Naive B cell (primary cell): ENCODE data around the gene NOTCH3. TPM values are rescaled to one million over a fixed set of nuclear protein-coding genes. Genes with fewer than 3 reads are reported as not detected.
A peak's percentile ranks its signal among the peaks of the same experiment; 100 is the strongest.

Experiments
- ATAC-seq, 2 donors: fragments of 150-1000 bp; cut with Tn5 transposase; 2 replicates each; pipeline ENCODE4 v1.10.0; 2021; ENCODE audit warnings: low read depth in 2 of 2, mild to moderate bottlenecking in 2 of 2, moderate library complexity in 2 of 2
- DNase-seq: peaks from one replicate; pipeline ENCODE4 v3.0.0; 2022
- H3K27ac Mint-ChIP-seq, 6 donors: one replicate each; pipeline ENCODE4 v1.8.0; 2020 to 2022; ENCODE audit warnings: mild to moderate bottlenecking in 6 of 6, mixed read lengths in 6 of 6, moderate library complexity in 5 of 6, inconsistent platforms in 2 of 6
- H3K27me3 Mint-ChIP-seq, 3 donors: one replicate each; pipeline ENCODE4 v1.8.0; 2021 to 2022; ENCODE audit warnings: mixed read lengths in 3 of 3, mild to moderate bottlenecking in 1 of 3
- H3K36me3 Mint-ChIP-seq, 2 donors: one replicate each; pipeline ENCODE4 v1.8.0; 2020 to 2022; ENCODE audit warnings: mixed read lengths in 2 of 2, inconsistent platforms in 1 of 2, mild to moderate bottlenecking in 1 of 2
- H3K4me1 Mint-ChIP-seq, 3 donors: one replicate each; pipeline ENCODE4 v1.8.0; 2020 to 2022; ENCODE audit warnings: mixed read lengths in 3 of 3, inconsistent platforms in 1 of 3, mild to moderate bottlenecking in 1 of 3, moderate library complexity in 1 of 3
- H3K4me3 Mint-ChIP-seq, 8 donors: one replicate each; pipeline ENCODE4 v1.8.0; 2020 to 2022; ENCODE audit warnings: mild to moderate bottlenecking in 8 of 8, mixed read lengths in 8 of 8, moderate library complexity in 8 of 8, inconsistent platforms in 2 of 8
- H3K9me3 Mint-ChIP-seq, 7 donors: one replicate each; pipeline ENCODE4 v1.8.0; 2020 to 2022; ENCODE audit warnings: mixed read lengths in 7 of 7, mild to moderate bottlenecking in 5 of 7, inconsistent platforms in 2 of 7, moderate library complexity in 1 of 7
- polyA plus RNA-seq, 6 donors: library from polyadenylated mRNA; unstranded; fragments of 300-500 nt; fragmentation: Illumina TruSeq; gene quantifications; one replicate each; pipeline ENCODE4 v1.2.3, GENCODE V29; 2021; ENCODE audit warnings: low read depth in 6 of 6

The NOTCH3 gene
- polyA plus RNA-seq, 6 donors from 2014 or later = not detected

- Mint-ChIP-seq H3K4me1 (no peaks in the 10 kb centered on the region), H3K27ac (no peak overlapping the region), H3K9me3 (peaks cover 8 to 32% (median 25%) of the 10 kb centered on the region in 7 donors), H3K36me3 (peaks cover 11 to 14% of the 10 kb centered on the region in 2 donors), H3K4me3 (no peak overlapping the region), H3K27me3 (peaks cover 14 to 50% (median 49%) of the 10 kb centered on the region in 3 donors)
- no peak for DNase-seq
- ATAC-seq = no peak
Measured at GRCh38 chr19:15156391-15156790, 44.4 kb downstream of the NOTCH3 start.

- H3K27me3 Mint-ChIP-seq = peaks cover 18 to 52% (median 50%) of the 10 kb centered on the region in 3 donors
- DNase-seq (no peak), ATAC-seq (no peak)
- peaks cover 6 to 32% (median 25%) of the 10 kb centered on the region in 7 donors for H3K9me3 Mint-ChIP-seq
- peaks cover 11 to 14% of the 10 kb centered on the region in 2 donors for H3K36me3 Mint-ChIP-seq
- H3K4me1 Mint-ChIP-seq = no peaks in the 10 kb centered on the region
- no peak overlapping the region for H3K4me3 Mint-ChIP-seq
- H3K27ac Mint-ChIP-seq = no peak overlapping the region
Measured at GRCh38 chr19:15155296-15155695, 45.5 kb downstream of the NOTCH3 start.

- H3K4me3 Mint-ChIP-seq = no peak overlapping the region
- no peak for ATAC-seq
- peaks cover 18 to 58% (median 58%) of the 10 kb centered on the region in 3 donors for H3K27me3 Mint-ChIP-seq
- H3K4me1 Mint-ChIP-seq = no peaks in the 10 kb centered on the region
- no peak for DNase-seq
- peaks cover 10 to 11% of the 10 kb centered on the region in 2 donors for H3K36me3 Mint-ChIP-seq
- peaks cover 5 to 27% (median 20%) of the 10 kb centered on the region in 7 donors for H3K9me3 Mint-ChIP-seq
- H3K27ac Mint-ChIP-seq = no peak overlapping the region
Measured at GRCh38 chr19:15154002-15154612, 46.7 kb downstream of the NOTCH3 start.

GRCh38 chr19:15149737-15150136 is 51.1 kb downstream of the NOTCH3 start:
- peaks cover 11 to 43% (median 41%) of the 10 kb centered on the region in 3 donors for H3K27me3 Mint-ChIP-seq
- ATAC-seq (no peak), DNase-seq (no peak)
- H3K9me3 Mint-ChIP-seq = peaks cover under 1 to 10% (median 5%) of the 10 kb centered on the region in 7 donors
- peaks cover 0 to 6% of the 10 kb centered on the region in 2 donors for H3K36me3 Mint-ChIP-seq
- peak overlapping the region in 1 of 6 donors; percentile 70 for H3K27ac Mint-ChIP-seq
- H3K4me1 Mint-ChIP-seq = no peaks in the 10 kb centered on the region
- peak overlapping the region in 1 of 8 donors; percentile 29 for H3K4me3 Mint-ChIP-seq

- no peak for DNase-seq
- no peaks in the 10 kb centered on the region for H3K9me3 Mint-ChIP-seq
- no peaks in the 10 kb centered on the region for H3K4me1 Mint-ChIP-seq
- H3K27me3 Mint-ChIP-seq = peaks cover 5 to 20% (median 17%) of the 10 kb centered on the region in 3 donors
- no peak overlapping the region for H3K4me3 Mint-ChIP-seq
- H3K27ac Mint-ChIP-seq = no peak overlapping the region
- H3K36me3 Mint-ChIP-seq = no peaks in the 10 kb centered on the region
- ATAC-seq = no peak
Measured at GRCh38 chr19:15147090-15147489, 53.7 kb downstream of the NOTCH3 start.

GRCh38 chr19:15144046-15144646 is 56.6 kb downstream of the NOTCH3 start:
- ATAC-seq (no peak), DNase-seq (no peak)
- H3K4me3 Mint-ChIP-seq = no peak overlapping the region
- peak overlapping the region in 1 of 6 donors; percentile 40 for H3K27ac Mint-ChIP-seq
- H3K27me3 Mint-ChIP-seq = peaks cover 9 to 13% (median 12%) of the 10 kb centered on the region in 3 donors
- no peaks in the 10 kb centered on the region for H3K4me1 Mint-ChIP-seq
- H3K9me3 Mint-ChIP-seq = peaks cover 0 to 7% (median 5%) of the 10 kb centered on the region in 7 donors
- H3K36me3 Mint-ChIP-seq = peaks cover 0 to 4% of the 10 kb centered on the region in 2 donors

GRCh38 chr19:15142313-15142712 is 58.5 kb downstream of the NOTCH3 start:
- Mint-ChIP-seq H3K27ac (no peak overlapping the region), H3K27me3 (peaks cover 13 to 23% (median 15%) of the 10 kb centered on the region in 3 donors), H3K36me3 (peaks cover 0 to 12% of the 10 kb centered on the region in 2 donors), H3K4me3 (no peak overlapping the region), H3K9me3 (peaks cover 3 to 17% (median 10%) of the 10 kb centered on the region in 7 donors), H3K4me1 (no peaks in the 10 kb centered on the region)
- DNase-seq (no peak), ATAC-seq (no peak)

GRCh38 chr19:15141143-15141542 is 59.7 kb downstream of the NOTCH3 start:
- H3K27me3 Mint-ChIP-seq = peaks cover 15 to 27% (median 18%) of the 10 kb centered on the region in 3 donors
- H3K4me1 Mint-ChIP-seq = no peaks in the 10 kb centered on the region
- ATAC-seq = no peak
- peaks cover 3 to 19% (median 10%) of the 10 kb centered on the region in 7 donors for H3K9me3 Mint-ChIP-seq
- H3K4me3 Mint-ChIP-seq = no peak overlapping the region
- no peak for DNase-seq
- H3K27ac Mint-ChIP-seq = peak overlapping the region in 1 of 6 donors; percentile 69
- H3K36me3 Mint-ChIP-seq = peaks cover 0 to 12% of the 10 kb centered on the region in 2 donors

GRCh38 chr19:15138427-15138826 is 62.4 kb downstream of the NOTCH3 start:
- ATAC-seq = no peak
- H3K27ac Mint-ChIP-seq = no peak overlapping the region
- H3K4me1 Mint-ChIP-seq = no peaks in the 10 kb centered on the region
- H3K9me3 Mint-ChIP-seq = peaks cover 3 to 19% (median 10%) of the 10 kb centered on the region in 7 donors
- H3K27me3 Mint-ChIP-seq = peaks cover 15 to 27% (median 23%) of the 10 kb centered on the region in 3 donors
- DNase-seq = no peak
- H3K4me3 Mint-ChIP-seq = no peak overlapping the region
- peaks cover 0 to 12% of the 10 kb centered on the region in 2 donors for H3K36me3 Mint-ChIP-seq

GRCh38 chr19:15137777-15138176 is 63.0 kb downstream of the NOTCH3 start:
- DNase-seq (no peak), ATAC-seq (no peak)
- Mint-ChIP-seq H3K36me3 (peaks cover 0 to 12% of the 10 kb centered on the region in 2 donors), H3K4me3 (no peak overlapping the region), H3K4me1 (no peaks in the 10 kb centered on the region), H3K27me3 (peaks cover 15 to 27% (median 23%) of the 10 kb centered on the region in 3 donors), H3K27ac (no peak overlapping the region), H3K9me3 (peaks cover 3 to 19% (median 10%) of the 10 kb centered on the region in 7 donors)

GRCh38 chr19:15136234-15136954 is 64.4 kb downstream of the NOTCH3 start:
- Mint-ChIP-seq H3K36me3 (peaks cover 0 to 12% of the 10 kb centered on the region in 2 donors), H3K27ac (no peak overlapping the region), H3K9me3 (peaks cover 3 to 19% (median 10%) of the 10 kb centered on the region in 7 donors), H3K4me3 (no peak overlapping the region), H3K27me3 (peaks cover 10 to 22% (median 20%) of the 10 kb centered on the region in 3 donors), H3K4me1 (no peaks in the 10 kb centered on the region)
- ATAC-seq (no peak), DNase-seq (no peak)

GRCh38 chr19:15129856-15130585 is 70.8 kb downstream of the NOTCH3 start:
- Mint-ChIP-seq H3K9me3 (no peaks in the 10 kb centered on the region), H3K27ac (no peak overlapping the region), H3K27me3 (peaks cover 5 to 10% (median 6%) of the 10 kb centered on the region in 3 donors), H3K4me1 (peaks cover 8 to 10% (median 9%) of the 10 kb centered on the region in 3 donors), H3K4me3 (peak overlapping the region in 1 of 8 donors; percentile 55), H3K36me3 (no peaks in the 10 kb centered on the region)
- DNase-seq (no peak), ATAC-seq (no peak)
